HG03571 (cell line): ENCODE results near the gene CORO6.

Source experiments
- ATAC-seq: cut with Tn5 transposase; IDR thresholded peaks from one replicate; pipeline ENCODE4 v1.9.1; 2021; ENCODE audit not compliant: unreplicated experiment

Gene CORO6

GRCh38 chr17:29591737-29592608, 30.7 kb downstream of the CORO6 start:
- ATAC-seq, result no peak

GRCh38 chr17:29591146-29591736, 31.5 kb downstream of the CORO6 start:
- no peak for ATAC-seq

GRCh38 chr17:29590411-29591145, 32.1 kb downstream of the CORO6 start:
- no peak for ATAC-seq

- peak; percentile 38 for ATAC-seq
Measured at GRCh38 chr17:29589524-29590410, 32.9 kb downstream of the CORO6 start, which contains the start of gene GIT1. GIT1 (minus strand) TSS chr17:29589648; CDS start chr17:29589378, 270 bp downstream.

- ATAC-seq, result peak; percentile 16
Measured at GRCh38 chr17:29588562-29589411, 33.9 kb downstream of the CORO6 start.

GRCh38 chr17:29588017-29588561, 34.6 kb downstream of the CORO6 start:
- ATAC-seq, result no peak

- no peak for ATAC-seq
Measured at GRCh38 chr17:29587591-29587990, 35.1 kb downstream of the CORO6 start.

GRCh38 chr17:29586676-29587469, 35.8 kb downstream of the CORO6 start:
- ATAC-seq, result no peak

GRCh38 chr17:29585080-29585751, 37.5 kb downstream of the CORO6 start:
- no peak for ATAC-seq

- no peak for ATAC-seq
Measured at GRCh38 chr17:29584452-29585079, 38.1 kb downstream of the CORO6 start.

- ATAC-seq, result no peak
Measured at GRCh38 chr17:29583324-29584248, 39.1 kb downstream of the CORO6 start.

- no peak for ATAC-seq
Measured at GRCh38 chr17:29582772-29583171, 39.9 kb downstream of the CORO6 start.

- ATAC-seq, result no peak
Measured at GRCh38 chr17:29582254-29582765, 40.4 kb downstream of the CORO6 start.

- ATAC-seq, result no peak
Measured at GRCh38 chr17:29581583-29582253, 41.0 kb downstream of the CORO6 start.

GRCh38 chr17:29579866-29580771, 42.6 kb downstream of the CORO6 start:
- peak; percentile 45 for ATAC-seq
